ENCODE data around the gene AGBL4. TPM values are rescaled to one million over a fixed set of nuclear protein-coding genes. Genes with fewer than 3 reads are reported as not detected.
A peak's percentile ranks its signal among the peaks of the same experiment; 100 is the strongest.

The AGBL4 gene
- polyA plus RNA-seq, 1 donor (not counting 4 experiments of a cell fraction or from before 2014, with no cell fraction given), result not detected

GRCh38 chr1:48931506-48932192 lies 1092.1 kb downstream of the AGBL4 start:
- FAIRE-seq, result peak; percentile 82
- no peak for DNase-seq (ENCODE audit: low read depth, low spot score)
- Histone ChIP-seq H3K9ac (ENCODE audit: control insufficient read depth, extremely low read depth, insufficient read depth, low read length) (no peak overlapping the region), H3K4me2 (ENCODE audit: control insufficient read depth, extremely low read depth, insufficient read depth, low read depth, low read length) (peak overlapping the region; percentile 56), H3K9me1 (ENCODE audit: control insufficient read depth, extremely low read depth, insufficient read depth, low read length) (no peaks in the 10 kb centered on the region), H3K36me3 (ENCODE audit: control insufficient read depth in 2 of 2, extremely low read depth in 1 of 2, insufficient read depth in 2 of 2, low read length in 2 of 2) (no peaks in the 10 kb centered on the region), H3K27me3 (ENCODE audit: control insufficient read depth, extremely low read depth, insufficient read depth, low read length) (no peaks in the 10 kb centered on the region), H3K9me3 (ENCODE audit: control insufficient read depth, low read depth, low read length) (no peaks in the 10 kb centered on the region), H4K20me1 (ENCODE audit: control insufficient read depth, extremely low read depth, insufficient read depth, low read length) (no peaks in the 10 kb centered on the region), H3K27ac (ENCODE audit: control insufficient read depth, insufficient read depth, low read length) (no peak overlapping the region), H3K4me1 (ENCODE audit: control insufficient read depth, extremely low read depth, insufficient read depth, low read length) (peaks cover 12% of the 10 kb centered on the region), H2AFZ (ENCODE audit: control insufficient read depth, low read length) (no peak overlapping the region), H3K4me3 (ENCODE audit: control insufficient read depth in 2 of 3, extremely low read depth in 1 of 3, insufficient read depth in 2 of 3, low read depth in 1 of 3, low read length in 3 of 3) (peak overlapping the region in 2 of 3 experiments; percentile 23 to 45), H3K79me2 (ENCODE audit: control insufficient read depth, insufficient read depth, low read length) (no peaks in the 10 kb centered on the region)
- no peak for TF ChIP-seq EZH2 (IDR thresholded peaks at IDR 0.05; ENCODE audit: low read length)
- no peak for TF ChIP-seq CTCF (optimal IDR thresholded peaks at IDR 0.05 in 1 of 3, IDR thresholded peaks at IDR 0.05 in 1 of 3, conservative IDR thresholded peaks at IDR 0.05 in 1 of 3; ENCODE audit: extremely low read depth in 1 of 3, insufficient read depth in 2 of 3, low read length in 3 of 3)
- dilution Hi-C loops (cut with MboI; ENCODE audit: extremely low pct_ligation_motif_present, low sequenced_read_pairs), result no loop called here

DNA sequence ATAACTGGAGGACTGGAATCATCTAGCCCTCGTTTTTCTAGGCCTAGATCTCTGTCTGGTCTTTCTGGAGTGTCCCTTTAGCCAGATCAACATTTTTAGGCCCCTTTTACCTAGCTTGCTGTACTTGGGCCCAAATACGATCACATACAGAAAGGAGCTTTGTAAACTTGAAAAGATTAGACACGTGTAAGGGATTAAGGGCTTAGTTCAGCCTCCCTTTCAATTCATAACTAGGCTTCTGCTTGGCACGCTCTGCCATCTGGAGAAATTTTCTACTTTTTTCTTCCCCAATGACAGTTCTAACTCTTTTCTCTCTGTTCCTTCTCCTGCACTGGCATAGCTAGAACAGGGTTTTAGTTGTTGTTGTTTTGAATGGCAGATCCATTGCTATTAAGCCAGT lies 1093.7 kb downstream of the AGBL4 start:
- Histone ChIP-seq H3K27me3 (ENCODE audit: control insufficient read depth, extremely low read depth, insufficient read depth, low read length) (no peaks in the 10 kb centered on the region), H3K9me1 (ENCODE audit: control insufficient read depth, extremely low read depth, insufficient read depth, low read length) (no peaks in the 10 kb centered on the region), H4K20me1 (ENCODE audit: control insufficient read depth, extremely low read depth, insufficient read depth, low read length) (no peaks in the 10 kb centered on the region), H3K4me1 (ENCODE audit: control insufficient read depth, extremely low read depth, insufficient read depth, low read length) (peaks cover 12% of the 10 kb centered on the region), H3K9ac (ENCODE audit: control insufficient read depth, extremely low read depth, insufficient read depth, low read length) (no peak overlapping the region), H3K27ac (ENCODE audit: control insufficient read depth, insufficient read depth, low read length) (no peak overlapping the region), H3K36me3 (ENCODE audit: control insufficient read depth in 2 of 2, extremely low read depth in 1 of 2, insufficient read depth in 2 of 2, low read length in 2 of 2) (no peaks in the 10 kb centered on the region), H3K9me3 (ENCODE audit: control insufficient read depth, low read depth, low read length) (no peaks in the 10 kb centered on the region), H3K4me3 (ENCODE audit: control insufficient read depth in 2 of 3, extremely low read depth in 1 of 3, insufficient read depth in 2 of 3, low read depth in 1 of 3, low read length in 3 of 3) (no peak overlapping the region), H3K79me2 (ENCODE audit: control insufficient read depth, insufficient read depth, low read length) (no peaks in the 10 kb centered on the region), H3K4me2 (ENCODE audit: control insufficient read depth, extremely low read depth, insufficient read depth, low read depth, low read length) (no peak overlapping the region), H2AFZ (ENCODE audit: control insufficient read depth, low read length) (no peak overlapping the region)
- TF ChIP-seq CTCF (optimal IDR thresholded peaks at IDR 0.05 in 1 of 3, IDR thresholded peaks at IDR 0.05 in 1 of 3, conservative IDR thresholded peaks at IDR 0.05 in 1 of 3; ENCODE audit: extremely low read depth in 1 of 3, insufficient read depth in 2 of 3, low read length in 3 of 3) (no peak), EZH2 (IDR thresholded peaks at IDR 0.05; ENCODE audit: low read length) (no peak)
- FAIRE-seq (no peak), DNase-seq (ENCODE audit: low read depth, low spot score) (no peak)
- dilution Hi-C loops (cut with MboI; ENCODE audit: extremely low pct_ligation_motif_present, low sequenced_read_pairs), result no loop called here

Data from keratinocyte (primary cell).